ENCODE data around the gene IFITM10. TPM values are rescaled to one million over a fixed set of nuclear protein-coding genes. Genes with fewer than 3 reads are reported as not detected.

IFITM10 gene
- polyA plus RNA-seq, 1 experiment, result 0.04 TPM

DNA sequence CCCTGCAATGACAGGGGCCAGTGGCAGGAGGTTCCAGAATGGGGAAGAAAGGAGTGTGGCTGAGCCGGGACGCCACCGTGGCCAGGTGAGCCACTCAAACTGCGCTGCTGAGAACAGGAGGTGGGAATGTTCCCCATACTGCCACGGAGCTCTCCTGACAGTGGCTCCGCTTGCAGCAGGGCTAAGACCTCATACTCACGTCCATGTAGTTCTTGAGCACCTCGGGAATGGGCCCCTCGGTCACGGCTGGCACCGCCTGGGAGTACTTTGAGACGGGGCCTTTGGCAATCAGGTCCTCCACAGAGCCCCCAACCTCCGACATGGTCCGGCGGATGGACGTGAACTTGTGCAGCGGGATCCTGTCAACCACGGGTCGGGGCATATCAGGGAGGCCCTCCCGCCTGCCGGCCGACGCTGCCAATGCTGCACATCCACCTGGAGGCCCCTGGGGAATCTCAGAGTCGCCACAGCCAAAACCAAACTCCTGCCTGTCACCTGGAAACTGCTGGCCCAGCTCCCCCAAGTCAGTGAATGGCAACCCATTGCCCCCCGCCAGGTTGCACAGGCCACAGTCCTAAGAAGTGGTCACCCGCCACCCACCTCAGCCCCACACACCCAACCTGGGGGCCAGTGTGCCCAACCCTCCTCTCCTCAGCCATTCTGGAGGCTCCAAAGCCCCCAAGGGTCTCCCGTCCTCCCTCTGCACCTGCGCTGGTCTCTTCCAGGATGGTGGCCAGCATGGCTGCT is 10.9 kb upstream of the IFITM10 start:
- no peak for DNase-seq (ENCODE audit: low read depth, low spot score)
- H3K4me3 ChIP-seq (ENCODE audit: low read depth, low read length), result no peak overlapping the region
- TF ChIP-seq, protein P1, sequence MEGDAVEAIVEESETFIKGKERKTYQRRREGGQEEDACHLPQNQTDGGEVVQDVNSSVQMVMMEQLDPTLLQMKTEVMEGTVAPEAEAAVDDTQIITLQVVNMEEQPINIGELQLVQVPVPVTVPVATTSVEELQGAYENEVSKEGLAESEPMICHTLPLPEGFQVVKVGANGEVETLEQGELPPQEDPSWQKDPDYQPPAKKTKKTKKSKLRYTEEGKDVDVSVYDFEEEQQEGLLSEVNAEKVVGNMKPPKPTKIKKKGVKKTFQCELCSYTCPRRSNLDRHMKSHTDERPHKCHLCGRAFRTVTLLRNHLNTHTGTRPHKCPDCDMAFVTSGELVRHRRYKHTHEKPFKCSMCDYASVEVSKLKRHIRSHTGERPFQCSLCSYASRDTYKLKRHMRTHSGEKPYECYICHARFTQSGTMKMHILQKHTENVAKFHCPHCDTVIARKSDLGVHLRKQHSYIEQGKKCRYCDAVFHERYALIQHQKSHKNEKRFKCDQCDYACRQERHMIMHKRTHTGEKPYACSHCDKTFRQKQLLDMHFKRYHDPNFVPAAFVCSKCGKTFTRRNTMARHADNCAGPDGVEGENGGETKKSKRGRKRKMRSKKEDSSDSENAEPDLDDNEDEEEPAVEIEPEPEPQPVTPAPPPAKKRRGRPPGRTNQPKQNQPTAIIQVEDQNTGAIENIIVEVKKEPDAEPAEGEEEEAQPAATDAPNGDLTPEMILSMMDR (IDR thresholded peaks at IDR 0.05; ENCODE audit: low read depth, low read length), result no peak
- no peak overlapping the region for H3K27ac ChIP-seq (ENCODE audit: low read depth, low read length)
- no peaks in the 10 kb centered on the region; the same call in 1 of the 2 replicates for H3K9me3 ChIP-seq (ENCODE audit: control insufficient read depth, insufficient read depth, low read length)
- no peaks in the 10 kb centered on the region for H3K27me3 ChIP-seq (ENCODE audit: control insufficient read depth, insufficient read depth, low read length)
- ChIA-PET POLR2A (no interaction called here), CTCF (no interaction called here)

DNA sequence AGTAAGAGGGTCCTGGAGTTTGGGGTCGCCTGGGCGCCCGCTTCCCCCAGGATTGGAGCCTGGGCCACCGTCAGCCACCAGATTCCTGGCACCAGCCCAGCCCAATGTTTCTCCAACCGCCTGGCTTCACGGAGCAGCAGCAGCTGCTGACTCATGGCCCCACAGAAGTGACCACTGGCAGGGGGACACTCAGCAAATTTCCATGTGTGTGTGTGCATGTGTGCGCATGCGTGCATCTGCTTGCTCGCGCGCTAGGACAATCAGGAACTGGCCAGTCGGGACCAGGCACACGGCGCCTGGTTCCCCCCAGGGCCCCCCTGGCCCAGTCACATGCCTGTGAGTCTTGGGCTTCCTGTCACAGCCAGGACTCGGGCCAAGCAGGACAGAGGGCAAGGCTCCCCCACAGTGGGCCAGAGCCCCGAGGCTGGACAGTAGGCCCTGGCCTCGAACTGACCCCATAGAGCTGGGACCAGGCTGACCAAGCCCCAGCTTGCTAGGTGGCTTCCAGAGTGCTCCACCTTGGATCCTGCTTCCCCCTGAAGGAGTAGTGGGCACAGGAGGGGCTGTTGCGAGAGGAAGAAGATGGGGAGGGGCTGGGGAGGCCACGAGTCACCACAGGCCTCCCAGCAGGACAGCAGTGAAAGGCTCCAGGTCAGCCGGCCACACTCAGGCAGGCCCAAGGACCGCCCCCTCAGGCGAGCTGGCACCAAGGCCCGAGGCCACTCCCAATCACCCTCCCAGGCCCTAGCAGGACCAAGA is 10.1 kb upstream of the IFITM10 start:
- POLR2A ChIA-PET, result no interaction called here

DNA sequence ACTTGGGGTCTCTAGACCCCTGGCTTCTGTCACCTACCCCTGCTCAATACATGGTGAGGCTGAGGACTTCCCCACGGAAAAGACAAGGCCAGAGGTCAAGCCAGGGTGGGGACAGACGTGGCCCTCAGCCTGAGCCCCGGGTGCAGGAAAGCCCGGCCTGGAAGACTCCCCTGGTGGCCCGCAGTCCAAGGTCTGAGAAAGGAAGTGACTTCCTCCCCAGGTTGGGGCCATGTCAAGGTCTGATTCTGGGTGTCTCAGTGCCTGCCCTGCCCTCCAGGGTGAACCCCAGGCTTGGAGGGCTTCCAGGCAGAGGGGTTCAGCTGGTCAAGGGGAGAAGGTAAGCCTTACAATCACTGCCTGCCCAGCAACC is 9.4 kb upstream of the IFITM10 start:
- H3K9me3 ChIP-seq (ENCODE audit: control insufficient read depth, insufficient read depth, low read length), result no peaks in the 10 kb centered on the region; the same call in 1 of the 2 replicates
- no peak for DNase-seq (ENCODE audit: low read depth, low spot score)
- H3K4me3 ChIP-seq (ENCODE audit: low read depth, low read length), result no peak overlapping the region
- no peak overlapping the region for H3K27ac ChIP-seq (ENCODE audit: low read depth, low read length)
- ChIA-PET POLR2A (no interaction called here), CTCF (no interaction called here)
- TF ChIP-seq, protein P1 (IDR thresholded peaks at IDR 0.05; ENCODE audit: low read depth, low read length), result no peak
- H3K27me3 ChIP-seq (ENCODE audit: control insufficient read depth, insufficient read depth, low read length), result no peaks in the 10 kb centered on the region

More for the DNA sequence above, 10.1 kb upstream of the IFITM10 start:
- H3K27me3 ChIP-seq (ENCODE audit: control insufficient read depth, insufficient read depth, low read length), result no peaks in the 10 kb centered on the region
- TF ChIP-seq, protein P1 (IDR thresholded peaks at IDR 0.05; ENCODE audit: low read depth, low read length), result no peak
- H3K27ac ChIP-seq (ENCODE audit: low read depth, low read length), result no peak overlapping the region
- CTCF ChIA-PET, result interaction anchor here (0.5 kb wide), 1 partner anchor 72 kb away, joined by 3 read pairs; no protein-coding TSS in a partner anchor
- H3K9me3 ChIP-seq (ENCODE audit: control insufficient read depth, insufficient read depth, low read length), result no peaks in the 10 kb centered on the region; the same call in 1 of the 2 replicates
- DNase-seq (ENCODE audit: low read depth, low spot score), result no peak
- H3K4me3 ChIP-seq (ENCODE audit: low read depth, low read length), result no peak overlapping the region

DNA sequence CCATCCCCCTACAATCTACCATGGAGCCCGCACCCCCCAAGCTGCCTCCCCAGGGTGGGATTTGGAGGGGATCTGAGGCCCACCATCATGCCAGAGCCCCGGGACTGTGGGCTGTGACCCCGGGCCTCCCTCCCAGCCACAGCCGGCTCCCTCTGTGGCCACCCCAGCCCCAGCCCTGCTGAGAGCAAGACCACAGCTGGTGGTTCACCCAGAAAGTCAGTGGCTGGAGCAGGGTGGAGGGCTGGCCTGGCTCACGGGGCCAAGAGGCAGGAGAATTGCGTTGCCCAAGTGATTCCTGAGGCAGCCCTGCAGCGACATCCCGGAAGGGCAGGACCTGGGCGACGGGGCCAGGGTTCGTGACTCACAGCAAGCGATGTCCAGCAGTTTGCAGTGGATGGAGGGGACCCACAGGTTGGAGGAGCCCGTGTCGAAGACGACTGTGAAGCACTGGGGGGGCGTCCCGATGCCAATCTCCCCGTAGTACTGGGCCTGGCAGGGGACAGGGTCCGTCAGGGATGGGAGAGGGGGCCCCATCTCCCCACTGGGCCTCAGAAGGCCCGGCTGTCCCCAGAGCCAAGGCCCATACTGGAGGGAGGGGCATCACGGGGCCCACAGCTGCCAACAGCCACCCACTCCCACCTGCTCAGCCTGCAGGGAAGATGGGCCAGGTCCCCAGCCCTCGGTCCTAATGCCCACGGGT is 8.9 kb upstream of the IFITM10 start:
- DNase-seq (ENCODE audit: low read depth, low spot score), result no peak
- H3K4me3 ChIP-seq (ENCODE audit: low read depth, low read length), result no peak overlapping the region
- ChIA-PET CTCF (no interaction called here), POLR2A (no interaction called here)
- no peak overlapping the region for H3K27ac ChIP-seq (ENCODE audit: low read depth, low read length)
- no peaks in the 10 kb centered on the region for H3K27me3 ChIP-seq (ENCODE audit: control insufficient read depth, insufficient read depth, low read length)
- H3K9me3 ChIP-seq (ENCODE audit: control insufficient read depth, insufficient read depth, low read length), result no peaks in the 10 kb centered on the region; the same call in 1 of the 2 replicates
- TF ChIP-seq, protein P1 (IDR thresholded peaks at IDR 0.05; ENCODE audit: low read depth, low read length), result no peak
